RPMI8226 (cell line): ENCODE data around the gene SLX4IP.
A peak's percentile ranks its signal among the peaks of the same experiment; 100 is the strongest.

ENCODE experiments used
- DNase-seq: peaks from one replicate; pipeline ENCODE4 v3.0.0-alpha.2; 2015

SLX4IP gene

DNA sequence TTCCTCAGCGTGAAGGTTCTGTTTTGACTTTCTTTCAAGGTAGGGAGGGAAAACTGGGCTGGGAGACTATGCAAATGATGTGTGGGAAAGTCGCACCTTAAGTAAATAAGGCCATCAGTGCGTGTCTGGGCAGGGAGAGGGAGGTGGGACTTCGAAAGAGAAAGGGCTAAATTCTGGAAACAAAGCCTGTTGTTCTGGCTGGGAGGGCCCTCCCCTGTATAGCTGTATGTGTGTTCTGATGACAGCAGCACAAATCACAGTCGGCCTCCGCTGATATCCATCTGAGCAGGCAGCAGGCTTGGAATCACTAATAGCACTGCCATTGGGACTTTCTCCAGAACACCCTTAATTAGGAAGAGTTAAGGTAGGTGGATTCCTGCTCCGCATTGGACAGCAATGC, 219.5 kb downstream of the SLX4IP start:
- no peak for DNase-seq

DNA sequence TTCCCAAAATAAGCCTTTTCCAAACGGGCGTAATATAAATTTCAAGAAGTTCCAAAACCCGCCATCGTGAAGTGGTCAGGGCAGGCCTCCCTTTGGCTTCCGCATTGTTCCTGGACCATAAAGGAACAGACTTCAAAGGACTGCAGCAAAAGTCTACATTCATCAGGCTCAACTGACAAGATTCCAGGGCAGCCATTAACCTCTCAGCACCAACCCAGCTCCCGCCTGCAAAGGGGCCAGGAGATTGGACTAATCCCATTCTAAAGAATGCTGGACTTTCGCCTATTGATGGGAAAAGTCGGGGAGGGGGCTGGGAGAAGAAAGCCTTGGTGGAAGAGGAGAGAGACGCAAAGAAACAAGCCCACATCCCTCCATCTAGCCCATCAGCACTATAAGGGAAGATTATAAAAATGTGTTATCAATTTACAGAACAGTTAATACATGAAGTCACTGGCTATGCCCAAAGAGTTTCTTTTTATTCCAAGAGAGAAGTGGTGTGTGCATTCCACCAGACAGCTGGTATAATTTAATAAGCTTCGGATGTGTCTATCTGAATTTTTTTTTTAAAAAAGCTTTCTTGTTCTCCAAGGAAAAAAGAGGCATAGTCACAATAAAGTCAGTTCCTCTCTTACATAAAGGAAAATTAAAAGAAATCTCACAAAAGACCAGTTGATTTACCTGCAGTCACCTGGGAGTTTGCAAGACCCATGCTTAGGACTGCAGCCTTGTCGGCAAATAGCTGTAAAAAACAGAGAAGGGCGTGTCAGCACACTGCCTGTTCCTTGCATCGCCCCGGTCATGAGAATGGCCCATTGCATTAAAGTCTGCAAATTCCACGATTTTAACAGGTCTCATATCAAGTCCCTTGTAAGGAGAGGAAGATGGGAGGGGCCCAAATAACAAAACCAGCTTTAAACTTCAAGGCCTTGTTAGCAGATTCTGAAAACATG, 220.9 kb downstream of the SLX4IP start:
- no peak for DNase-seq

DNA sequence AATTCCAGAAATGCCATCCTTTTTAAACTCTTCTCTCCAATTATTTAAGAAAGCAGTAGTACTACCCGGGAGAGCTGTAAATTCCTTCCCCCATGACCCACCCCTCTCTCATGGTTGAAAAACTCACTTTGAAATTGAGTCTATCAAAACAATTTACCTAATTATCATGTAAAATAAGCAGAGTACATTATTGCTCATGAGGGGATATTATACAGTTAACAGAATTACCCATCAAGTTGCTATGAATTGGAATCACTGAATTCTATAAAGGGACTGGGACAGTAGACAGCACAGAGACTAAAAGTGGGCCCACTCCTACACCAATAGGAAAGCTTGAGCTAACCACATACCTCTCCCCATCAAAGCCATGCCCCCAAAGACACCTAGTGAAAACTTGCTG, 222.3 kb downstream of the SLX4IP start:
- no peak for DNase-seq

DNA sequence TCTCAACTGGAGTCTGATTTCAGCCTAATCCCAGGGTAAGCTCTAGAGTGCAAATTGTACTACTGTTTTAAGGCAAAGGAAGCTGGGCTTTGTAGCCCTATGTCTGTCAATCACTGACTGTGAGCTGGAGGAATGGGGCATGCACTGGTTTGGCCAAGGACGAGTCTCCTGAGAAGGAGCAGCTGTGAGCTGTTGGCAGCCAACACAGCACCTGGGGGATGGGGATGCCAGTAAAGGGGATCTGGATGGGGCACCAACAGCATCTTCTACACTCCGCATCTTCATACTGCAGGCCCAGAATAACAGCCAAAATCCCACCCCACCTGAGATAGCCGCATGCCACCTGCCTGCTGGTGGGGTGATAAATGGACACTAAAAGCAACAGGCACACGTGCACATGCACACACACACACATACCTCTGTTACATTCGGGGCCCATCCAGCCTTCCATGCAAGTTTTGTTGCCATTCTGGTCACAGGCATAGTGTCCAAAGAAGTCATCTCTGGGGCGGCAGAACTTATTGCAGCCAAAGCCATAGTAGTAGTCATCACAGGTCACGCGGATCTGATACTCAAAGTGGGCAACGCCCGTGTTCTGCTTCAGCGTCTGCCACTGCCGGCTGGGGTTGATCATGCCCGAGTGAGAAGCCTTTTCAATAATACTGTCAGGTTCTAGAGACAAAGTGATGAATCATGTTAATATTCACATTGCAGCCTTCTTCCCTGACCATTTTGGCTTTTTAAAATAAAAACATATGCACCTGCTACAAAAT, 223.1 kb downstream of the SLX4IP start:
- no peak for DNase-seq

DNA sequence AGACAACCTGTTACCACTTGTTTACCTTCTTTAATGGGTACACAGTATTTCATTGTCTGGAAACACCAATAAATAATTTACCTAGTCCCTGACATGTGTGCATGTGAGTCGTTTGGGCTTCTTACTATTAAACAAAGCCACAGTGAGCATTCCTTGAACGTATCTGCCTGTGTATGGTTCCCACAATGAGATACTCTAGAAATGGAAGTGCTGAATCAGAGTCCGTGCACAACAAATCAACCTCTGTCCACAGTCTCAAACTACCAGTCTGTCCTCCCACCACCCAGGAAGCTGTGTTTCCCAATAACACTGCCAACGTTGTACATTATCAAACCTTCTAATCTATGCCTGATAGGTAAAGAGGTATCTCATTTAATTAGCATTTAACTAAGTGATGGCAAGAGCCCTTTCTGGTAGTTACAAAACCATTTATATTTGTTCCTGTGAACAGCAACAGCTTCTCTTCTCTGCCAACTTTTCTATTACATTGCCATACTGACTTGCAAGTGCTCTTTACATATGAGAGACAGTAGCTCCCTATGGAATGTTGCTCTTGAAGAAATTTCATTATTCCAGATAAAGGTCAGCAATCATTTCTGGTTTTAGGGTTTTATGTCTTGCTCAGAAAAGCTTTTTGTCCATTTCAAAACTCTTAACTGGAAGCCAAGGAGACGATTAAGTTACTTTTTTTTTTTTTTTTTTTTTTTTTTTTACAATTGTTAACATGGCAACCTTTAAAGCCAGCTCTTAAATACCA, 223.9 kb downstream of the SLX4IP start:
- no peak for DNase-seq

DNA sequence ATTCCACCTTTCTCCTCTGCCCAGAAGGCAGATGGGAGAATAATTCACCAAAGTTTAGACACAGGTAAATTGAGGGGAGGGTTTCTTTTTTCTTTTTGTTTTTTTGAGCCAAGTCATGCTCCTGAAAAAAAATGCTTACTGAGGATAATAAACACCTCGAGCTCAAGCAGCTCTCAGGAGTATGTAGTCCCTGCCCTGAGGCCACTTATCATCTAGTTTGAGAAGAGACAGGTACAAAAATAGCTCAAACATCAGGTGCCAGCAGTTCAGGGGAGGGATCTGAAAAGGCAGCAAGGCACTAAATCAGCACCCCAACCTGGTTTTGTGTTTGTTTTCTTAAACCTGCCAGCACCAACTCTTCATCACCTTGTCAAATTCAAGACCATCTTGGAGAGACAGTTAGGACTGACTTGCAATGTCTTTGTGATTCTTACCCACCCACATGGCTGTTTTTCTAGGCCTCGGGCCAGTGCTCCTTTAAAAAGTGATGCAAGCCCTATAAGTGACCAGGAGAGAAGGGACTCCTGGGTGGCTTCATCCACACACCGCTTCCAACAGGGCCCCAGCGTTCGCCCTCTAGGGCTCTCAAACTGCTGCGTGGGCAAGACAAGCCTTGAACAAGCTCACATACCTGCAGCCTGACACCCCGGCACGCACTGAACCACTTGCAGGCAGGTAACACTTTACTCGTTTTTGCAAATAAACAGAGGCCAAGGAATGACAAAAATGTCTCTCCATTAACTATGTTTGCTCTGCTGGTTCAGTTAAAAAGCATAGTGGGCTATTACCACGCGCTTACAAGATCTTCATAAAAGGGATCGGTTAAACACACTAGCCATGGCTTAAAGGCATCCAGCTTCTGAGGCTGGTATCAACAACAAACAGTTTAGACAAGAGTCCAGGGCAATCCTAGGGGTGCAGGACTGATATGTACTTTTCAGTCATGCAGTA, 224.8 kb downstream of the SLX4IP start:
- no peak for DNase-seq

DNA sequence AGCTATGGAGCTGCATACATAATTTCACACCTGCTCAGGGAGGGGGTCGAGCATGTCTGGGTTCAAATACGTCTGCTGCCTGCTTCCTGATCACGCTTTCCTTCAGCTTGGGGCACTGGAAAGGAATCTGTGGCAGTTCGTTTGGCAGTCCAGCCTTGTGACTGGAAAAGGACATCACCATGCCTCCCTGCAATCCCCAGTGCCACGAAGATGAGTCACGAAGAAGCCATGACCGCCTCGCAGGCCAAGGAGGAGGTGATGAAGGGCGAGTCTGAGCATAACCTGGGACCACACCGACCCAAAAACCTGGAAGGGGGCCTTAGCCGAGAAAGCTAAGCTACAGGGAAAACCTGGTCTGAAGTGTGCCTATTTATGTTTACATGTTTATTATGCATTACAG, 225.6 kb downstream of the SLX4IP start:
- no peak for DNase-seq

DNA sequence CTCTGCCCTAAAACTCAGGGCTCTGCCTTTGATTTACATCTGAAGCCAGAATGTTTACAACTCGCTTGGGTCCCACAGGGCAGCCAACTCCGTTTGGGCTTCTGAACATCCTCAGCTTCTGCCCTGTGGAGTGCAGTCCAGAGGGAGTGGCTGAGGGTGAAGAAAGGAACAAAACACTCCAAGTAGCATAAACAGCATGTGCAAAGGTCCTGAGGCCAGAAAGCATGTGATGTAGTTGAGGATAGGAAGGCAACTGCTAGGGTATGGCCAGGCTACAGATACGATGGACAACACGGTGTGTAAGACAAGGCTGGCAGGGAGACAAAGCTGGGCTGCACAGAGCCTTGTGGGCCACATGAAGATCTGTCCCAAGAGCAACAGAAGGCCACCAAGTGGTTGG, 226.2 kb downstream of the SLX4IP start:
- DNase-seq, result no peak

DNA sequence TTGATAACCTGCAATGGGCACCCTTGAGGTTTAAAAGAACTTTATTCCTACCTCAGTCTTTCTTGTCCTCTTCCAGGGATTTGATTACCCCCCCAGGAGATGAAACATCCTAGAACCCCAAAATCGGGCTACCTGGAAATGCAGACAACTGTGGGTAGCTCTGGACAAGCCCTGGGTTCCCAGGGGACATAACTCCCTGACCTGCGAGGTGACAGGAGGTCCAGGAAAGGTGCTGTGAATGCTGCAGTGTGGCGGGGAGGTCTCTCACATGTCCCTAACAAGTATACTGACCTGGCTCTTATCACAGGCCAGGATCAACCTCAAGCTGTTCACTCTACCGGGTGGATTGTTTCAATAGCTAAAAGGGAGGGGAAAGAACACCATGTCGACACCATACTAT, 227.0 kb downstream of the SLX4IP start:
- DNase-seq, result no peak

DNA sequence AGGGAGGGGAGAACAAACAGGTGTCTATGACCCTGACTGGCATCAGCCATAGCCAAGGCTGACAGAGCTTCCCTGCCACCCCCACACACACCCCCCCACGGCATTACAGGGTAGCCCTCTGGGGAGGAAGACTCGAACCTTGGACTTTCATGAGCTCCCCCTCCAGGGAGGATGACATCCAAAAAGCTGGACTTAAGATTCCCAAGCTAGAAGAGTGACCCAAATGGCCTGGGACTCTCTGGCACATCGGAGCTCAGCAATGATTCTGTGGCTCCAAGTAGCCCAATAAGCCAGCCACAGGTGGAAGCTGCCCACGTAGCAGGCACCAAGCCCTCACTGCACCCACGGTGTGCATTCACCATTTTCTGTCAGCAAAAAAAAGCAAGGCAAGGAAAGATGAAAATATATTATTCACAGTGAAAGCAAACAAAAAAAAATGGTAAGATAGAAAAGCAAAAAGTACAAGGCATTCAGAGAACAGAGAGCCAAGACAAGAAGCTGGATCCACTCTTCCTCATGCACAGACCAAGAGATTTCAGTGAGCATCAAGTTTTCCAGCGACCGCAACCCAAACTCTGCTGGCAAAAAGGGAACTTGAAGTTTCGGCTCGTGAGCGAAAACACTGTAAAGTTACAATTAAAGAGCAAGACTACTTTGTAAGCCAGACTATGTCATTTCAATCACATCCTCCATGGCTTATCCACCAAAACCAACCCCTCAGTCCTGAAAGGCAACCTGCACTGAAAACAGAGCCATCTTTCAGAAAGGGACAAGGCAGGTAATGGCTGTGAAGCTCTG, 227.8 kb downstream of the SLX4IP start:
- DNase-seq, result no peak

DNA sequence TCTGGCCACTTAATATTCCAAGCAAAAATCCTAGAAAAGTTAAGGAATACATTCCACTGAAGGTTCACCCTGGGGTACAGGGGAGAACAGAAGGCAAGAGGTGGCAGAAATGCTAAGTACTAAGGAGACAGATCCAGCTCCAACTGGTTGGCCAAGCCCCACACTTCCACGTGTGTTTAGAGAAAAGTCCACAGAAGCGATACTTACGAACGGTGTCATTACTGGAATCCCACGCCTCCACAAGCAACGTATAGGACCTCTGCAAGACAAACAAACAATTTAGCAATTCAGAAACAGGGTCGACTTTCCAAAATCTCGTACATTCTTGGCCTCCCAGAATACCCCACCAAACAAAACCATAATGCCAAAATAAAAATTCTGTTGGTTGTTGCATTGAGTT, 228.7 kb downstream of the SLX4IP start:
- DNase-seq, result no peak

DNA sequence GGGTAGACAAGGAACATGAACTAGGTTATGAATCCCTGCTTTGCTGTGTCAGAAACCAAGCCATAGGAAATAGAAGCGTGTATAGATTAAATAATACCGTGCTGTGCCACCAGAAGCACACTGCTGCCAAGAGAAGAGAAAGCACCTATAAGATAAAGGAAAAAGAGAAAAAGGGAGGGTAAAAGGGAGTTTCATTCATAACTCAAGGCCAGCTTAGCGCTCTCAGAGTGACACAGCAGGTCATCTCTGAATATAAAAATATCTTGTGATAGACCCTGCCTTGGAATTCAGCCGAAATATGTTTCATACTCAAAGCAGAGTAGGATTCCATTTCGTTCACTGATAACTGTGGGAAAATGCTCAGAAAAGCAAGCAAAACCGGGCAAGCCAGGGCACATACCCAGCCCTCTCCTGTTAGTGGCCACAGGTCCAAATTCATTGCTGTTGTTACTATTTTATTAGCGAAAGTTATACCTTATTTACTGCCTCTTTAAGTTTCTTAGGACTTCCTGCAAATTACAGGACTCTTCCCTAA, 230.0 kb downstream of the SLX4IP start:
- no peak for DNase-seq

DNA sequence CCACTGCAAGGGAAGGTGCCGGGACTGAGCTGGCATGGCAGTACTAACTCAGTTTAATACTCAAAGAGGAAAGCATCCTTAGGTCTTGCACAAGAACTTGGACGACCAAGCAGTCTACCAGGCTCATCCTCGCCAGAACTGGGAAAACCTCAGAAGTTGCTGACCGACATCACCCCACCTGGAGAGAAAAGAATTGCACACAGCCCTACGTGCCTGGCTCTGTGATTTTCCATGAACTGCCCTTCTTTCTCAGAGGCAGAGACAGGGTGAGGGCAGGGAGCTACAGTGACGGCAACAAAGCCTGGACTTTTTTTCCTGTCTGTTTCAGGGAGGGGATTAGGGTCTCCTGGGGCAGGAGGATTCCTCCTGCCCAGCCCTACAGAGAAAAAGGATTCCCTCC, 230.7 kb downstream of the SLX4IP start:
- DNase-seq, result no peak

DNA sequence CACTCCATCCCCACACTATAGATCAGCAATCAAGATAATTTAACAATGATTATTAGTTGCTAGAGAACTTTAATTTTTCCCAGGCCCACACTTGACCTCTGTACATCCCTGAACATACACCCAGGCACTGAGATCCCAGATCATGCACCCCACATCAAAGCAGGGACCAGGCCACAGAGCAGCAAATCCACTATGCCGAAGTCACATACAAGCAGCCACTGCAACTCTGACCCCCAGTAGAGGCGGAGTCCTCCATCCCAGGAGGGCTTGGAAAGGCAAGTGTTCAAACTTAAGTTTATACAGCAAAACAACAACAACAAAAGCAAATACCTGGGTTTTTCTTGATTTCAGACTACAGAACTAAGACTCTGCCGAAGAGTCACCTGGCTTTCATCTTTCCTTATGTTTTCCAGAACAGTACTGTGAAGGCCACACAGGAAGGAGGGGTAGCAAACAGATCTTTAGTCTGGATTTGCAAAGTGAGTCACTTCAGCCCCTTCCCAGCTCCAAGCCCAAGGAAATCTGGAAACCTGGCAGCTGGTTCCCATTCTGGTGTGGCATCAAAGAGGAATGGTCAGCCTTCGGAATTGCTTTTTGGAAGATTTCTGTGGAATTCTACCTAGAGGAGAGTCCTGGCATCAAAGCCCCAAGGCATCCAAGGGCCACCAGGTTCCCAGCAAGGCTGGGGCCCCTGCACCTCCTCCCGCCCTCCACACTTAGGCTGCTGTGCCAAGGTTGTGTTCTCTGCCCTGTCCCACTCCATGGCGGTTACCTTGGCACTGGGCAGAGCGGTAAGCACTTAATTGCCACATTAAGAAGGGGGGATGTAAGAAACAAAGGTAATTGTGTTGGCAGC, 231.3 kb downstream of the SLX4IP start:
- DNase-seq, result no peak

DNA sequence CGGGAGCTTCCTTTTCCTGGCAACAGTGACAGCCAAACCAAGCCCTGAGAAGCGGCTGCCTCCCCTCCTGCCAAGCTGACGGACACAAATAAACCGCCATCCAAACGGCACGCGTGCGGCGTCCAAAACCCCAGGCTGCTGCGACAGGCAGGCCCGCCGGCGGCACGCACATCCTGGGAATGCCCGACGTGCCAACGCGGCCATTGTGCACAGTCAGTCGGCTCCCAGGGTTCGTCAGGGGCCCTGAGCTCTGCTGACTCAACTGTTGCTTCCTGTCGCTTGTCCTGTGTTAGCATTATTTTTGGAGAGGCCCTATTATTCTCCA, 231.9 kb downstream of the SLX4IP start:
- no peak for DNase-seq

DNA sequence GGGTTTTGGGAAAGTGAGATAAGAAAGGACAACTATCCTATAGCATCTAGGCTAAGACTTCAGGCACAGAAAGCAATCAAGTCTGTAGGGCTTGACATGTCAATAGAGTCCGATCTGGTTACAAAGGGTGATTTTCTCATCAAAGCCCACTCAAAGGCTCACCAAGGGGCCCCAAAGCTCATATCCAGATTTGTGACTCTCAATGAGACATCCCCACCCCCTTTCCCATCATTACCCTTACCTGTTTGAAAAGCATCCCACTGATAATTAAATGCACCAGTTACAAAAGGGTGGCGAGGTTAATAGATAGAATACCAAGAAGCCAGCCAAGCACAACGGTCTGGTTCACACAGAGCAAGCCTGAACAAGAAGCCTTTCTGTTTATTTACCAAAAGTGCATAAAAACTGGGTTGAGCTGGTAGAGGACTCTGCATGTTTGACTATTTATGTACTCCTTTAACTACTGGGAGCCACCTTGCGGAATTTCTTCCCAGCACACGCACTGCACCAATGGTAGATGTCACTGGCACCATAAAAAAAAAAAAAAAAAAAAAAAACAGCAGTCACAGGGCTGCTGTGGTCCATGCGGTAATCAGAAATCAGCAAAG, 232.6 kb downstream of the SLX4IP start:
- no peak for DNase-seq

DNA sequence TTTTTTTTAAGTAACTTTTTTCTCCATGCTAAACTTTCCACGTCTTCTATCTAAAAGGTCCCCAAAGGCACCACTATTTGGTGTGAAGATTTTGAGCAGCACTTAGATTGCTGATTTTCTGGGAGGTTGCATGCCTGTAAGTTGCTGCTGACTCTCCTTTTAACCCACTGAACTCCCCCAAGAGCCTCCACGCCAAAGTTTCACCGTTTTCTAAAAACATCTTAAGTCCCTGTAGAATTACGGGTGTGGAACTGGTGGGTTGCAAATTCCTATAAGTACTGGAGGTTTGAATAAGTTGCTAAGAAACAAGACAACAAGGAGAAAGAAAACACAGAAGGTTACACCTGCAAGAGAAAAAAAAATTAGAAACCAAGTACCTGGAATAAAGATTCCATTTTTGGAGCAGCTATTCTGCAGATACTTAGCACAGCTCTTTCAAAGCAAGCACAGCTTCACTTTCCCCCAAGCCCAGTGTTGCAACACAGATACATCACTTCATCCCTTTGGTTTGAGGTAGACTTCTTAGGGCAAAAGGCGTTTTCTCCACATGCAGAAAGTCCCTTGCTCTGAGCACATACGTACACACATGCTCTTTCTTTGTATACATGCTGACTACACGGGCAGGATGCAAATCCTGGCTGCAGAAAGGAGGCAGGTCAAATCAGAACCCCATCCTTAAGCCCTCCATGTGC, 233.7 kb downstream of the SLX4IP start:
- DNase-seq, result no peak

DNA sequence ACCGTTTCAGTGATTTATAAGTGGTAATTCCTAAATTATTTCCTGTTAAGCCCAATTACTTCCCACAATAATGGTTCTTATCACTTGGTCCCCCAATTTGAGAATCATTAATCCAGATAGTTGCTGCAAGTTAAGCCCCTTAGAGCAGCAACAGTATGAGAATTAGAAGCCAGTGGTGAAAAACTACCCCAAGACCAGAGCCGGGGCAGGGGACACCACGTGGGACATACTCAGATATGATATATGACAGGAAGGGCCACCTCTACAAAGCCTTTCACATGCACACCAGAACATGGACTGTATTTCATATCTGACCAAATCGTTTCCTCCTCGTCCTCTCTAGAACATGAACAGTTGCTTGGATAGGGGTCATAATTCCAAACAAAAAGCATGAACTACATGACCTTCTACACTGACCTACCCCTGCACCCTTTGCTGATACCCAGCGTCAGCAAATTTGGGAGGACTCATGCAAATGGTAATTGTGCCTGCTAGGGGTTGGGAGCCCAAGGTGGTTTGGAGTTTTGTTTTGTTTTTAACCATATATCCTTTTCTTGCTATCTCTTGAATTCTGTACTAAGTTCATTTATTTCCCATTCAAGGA, 234.8 kb downstream of the SLX4IP start:
- DNase-seq, result peak; percentile 75
